Jurkat, Clone E6-1 (cell line): ENCODE results near the gene PARP8. TPM values are rescaled to one million over a fixed set of nuclear protein-coding genes. Genes with fewer than 3 reads are reported as not detected.
"Not testable (repeated sequence)": the region's sequence is repeated elsewhere in the genome, so short reads cannot be mapped to it uniquely, and the experiment has no call there.

Source experiments
- DNase-seq: peaks from one replicate; pipeline ENCODE4 v3.0.0-alpha.2; 2011; ENCODE audit warnings: low read depth, low spot score
- H3K4me3 ChIP-seq: 2 replicates; pipeline ENCODE4 v1.5.1; 2011; ENCODE audit warnings: mild to moderate bottlenecking, low read length, control low read depth, moderate library complexity
- polyA plus RNA-seq: library from polyadenylated mRNA; unstranded; fragments of >200 nt; gene quantifications from one replicate; pipeline ENCODE4 v1.2.1, GENCODE V29; 2012; ENCODE audit warnings: missing spikeins; ENCODE audit not compliant: insufficient read length, insufficient read depth

PARP8 gene
- polyA plus RNA-seq: 12.8 TPM

DNA sequence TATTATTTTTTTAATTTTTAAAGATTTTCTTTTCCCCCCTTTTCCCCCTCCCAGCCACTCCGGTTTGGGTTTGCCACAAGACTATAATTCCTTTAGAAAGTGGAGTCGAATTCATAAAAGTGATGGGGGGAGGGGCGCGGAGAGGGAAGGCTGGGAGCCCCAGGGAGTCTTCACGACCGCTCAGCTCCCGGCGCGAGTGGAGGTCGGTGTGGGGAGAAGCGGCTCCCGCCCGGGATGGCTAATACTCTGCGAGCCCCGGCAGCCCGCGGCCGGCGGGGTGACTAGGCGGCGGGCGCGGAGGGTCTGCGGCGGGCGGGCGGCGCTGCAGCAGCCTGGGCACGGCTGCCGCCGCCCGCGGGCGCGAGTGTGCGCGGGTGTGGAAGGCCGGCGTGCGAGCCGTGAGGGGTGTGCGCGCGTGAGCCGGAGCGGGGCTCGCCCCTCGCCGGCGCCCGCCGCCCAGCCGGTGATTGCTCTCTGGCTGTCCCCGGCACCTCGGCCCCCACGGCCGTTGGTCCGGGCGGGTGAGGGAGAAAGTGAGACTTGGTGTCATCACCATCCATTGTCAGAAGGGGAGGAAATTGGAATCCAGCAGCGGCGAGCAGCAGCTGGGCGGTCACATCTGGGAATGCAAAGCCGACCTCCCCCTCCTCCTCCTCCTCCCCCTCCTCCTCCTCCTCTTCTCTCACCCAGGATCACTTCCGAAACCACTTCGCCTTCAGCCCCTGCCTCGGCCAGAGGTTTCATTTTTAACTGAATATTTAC, at the start of gene PARP8:
PARP8 (plus strand) TSS at position 377 of the 762 bp plus-strand sequence. CDS start 459 bp downstream, outside the sequence.
- DNase-seq: no peak
- peak within 1 kb of the TSS; percentile 82 for H3K4me3 ChIP-seq

DNA sequence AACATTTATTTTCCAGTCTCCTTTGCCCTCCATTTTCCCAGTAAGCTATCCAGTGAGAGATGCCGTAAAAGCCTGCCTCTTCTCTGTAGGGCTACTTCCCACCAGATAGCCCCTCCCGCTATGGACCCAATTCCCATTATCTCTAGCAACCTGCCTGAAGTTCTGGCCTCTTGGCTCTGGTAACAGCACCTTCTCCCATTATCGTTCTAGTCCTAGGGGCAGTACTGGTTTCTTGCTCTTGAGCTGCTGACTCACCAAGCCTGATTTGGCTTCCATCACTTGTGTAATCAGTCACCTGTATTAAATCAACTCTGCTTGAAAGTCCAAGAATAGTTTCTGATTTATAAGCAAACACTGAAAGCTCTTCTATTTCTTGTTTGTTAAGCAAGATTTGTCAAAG, 42.8 kb upstream of the PARP8 start:
- no peak overlapping the region for H3K4me3 ChIP-seq
- no peak for DNase-seq

- peak; percentile 94 for DNase-seq
Observed at GRCh38 chr5:50634866-50635265, 31.6 kb upstream of the PARP8 start.

GRCh38 chr5:50637576-50637975, 28.9 kb upstream of the PARP8 start:
- DNase-seq, H3K4me3 ChIP-seq: not testable (repeated sequence)

More at GRCh38 chr5:50634866-50635265, 31.6 kb upstream of the PARP8 start:
- not testable (repeated sequence) for H3K4me3 ChIP-seq

DNA sequence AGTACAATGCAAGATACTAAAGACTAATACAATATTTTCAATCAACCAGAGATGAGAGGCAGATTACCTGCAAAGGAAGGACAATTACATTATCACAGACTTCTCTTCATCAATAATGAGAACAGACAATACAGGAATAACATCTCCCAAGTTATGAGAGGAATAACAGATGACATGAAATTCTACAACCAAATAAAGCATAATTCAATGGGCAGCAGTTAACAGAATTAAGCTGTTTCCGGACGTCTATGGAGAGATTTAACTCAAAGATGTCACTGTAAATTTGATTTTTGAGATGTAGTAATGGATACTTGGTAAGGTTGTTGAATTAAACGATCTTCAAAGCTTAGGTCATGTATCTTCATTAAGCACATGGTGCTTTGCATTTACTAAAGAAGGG, 19.8 kb upstream of the PARP8 start:
- no peak overlapping the region for H3K4me3 ChIP-seq
- DNase-seq: no peak

DNA sequence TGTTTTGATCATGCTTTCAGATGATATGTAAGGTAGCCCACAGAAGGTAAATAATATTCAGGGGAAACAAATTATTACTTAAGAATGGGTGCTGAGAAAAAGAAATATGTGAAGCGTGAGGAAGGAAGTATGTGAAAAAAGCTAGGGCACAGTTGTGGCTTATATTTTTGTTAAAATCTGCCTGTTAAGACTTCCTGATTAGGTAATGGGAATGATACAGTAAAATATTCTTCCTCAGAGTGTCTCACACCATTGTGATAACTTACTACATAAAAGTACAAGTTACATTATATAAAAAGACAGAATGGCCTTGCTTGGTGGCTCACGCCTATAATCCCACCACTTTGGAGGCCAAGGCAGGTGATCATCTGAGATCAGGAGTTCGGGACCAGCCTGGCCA, 18.7 kb upstream of the PARP8 start:
- DNase-seq: no peak
- H3K4me3 ChIP-seq: no peak overlapping the region

DNA sequence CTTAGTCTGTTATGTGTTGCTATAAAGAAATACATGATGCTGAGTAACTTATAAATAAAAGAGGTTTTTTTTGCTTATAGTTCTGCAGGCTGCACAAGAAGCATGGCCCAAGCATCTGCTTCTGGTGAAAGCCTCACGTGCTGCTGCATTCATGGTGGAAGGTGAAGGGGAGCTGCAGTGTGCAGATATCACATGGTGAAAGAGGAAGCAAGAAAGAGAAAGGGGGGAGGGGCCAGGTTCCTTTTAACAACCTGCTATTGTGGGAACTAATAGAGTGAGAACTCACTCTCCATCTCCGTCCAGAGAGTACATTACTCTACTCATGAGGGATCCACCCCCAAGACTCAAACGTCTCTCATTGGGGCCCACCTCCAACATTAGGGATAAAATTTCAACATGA, 12.5 kb upstream of the PARP8 start:
- no peak overlapping the region for H3K4me3 ChIP-seq
- no peak for DNase-seq

GRCh38 chr5:50655067-50655809, 11.2 kb upstream of the PARP8 start:
- H3K4me3 ChIP-seq: no peak overlapping the region
- DNase-seq: no peak

DNA sequence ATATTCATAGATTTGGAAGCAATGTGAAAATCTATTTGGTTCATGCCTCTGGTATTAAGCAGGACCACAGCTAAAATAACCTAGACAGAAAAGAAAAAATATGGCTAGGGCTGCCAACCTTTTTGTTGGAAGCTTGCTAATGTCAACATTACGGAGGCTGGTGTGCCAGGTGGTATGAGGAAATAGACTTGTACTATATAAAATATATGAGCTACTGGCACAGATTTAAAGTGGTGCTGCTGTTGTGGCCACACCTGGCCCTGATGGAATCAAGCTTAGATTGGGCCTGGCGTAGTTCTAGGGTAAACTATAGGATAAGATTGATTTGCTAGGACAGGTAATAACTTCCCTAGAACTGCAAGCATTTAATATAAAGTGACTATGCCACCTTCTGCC, 10.6 kb upstream of the PARP8 start:
- no peak for DNase-seq

GRCh38 chr5:50657044-50657443, 9.4 kb upstream of the PARP8 start:
- no peak for DNase-seq
- no peak overlapping the region for H3K4me3 ChIP-seq

More for the DNA sequence above, 10.6 kb upstream of the PARP8 start:
- H3K4me3 ChIP-seq: no peak overlapping the region

GRCh38 chr5:50658246-50658645, 8.2 kb upstream of the PARP8 start:
- no peak for DNase-seq
- H3K4me3 ChIP-seq: no peak overlapping the region

DNA sequence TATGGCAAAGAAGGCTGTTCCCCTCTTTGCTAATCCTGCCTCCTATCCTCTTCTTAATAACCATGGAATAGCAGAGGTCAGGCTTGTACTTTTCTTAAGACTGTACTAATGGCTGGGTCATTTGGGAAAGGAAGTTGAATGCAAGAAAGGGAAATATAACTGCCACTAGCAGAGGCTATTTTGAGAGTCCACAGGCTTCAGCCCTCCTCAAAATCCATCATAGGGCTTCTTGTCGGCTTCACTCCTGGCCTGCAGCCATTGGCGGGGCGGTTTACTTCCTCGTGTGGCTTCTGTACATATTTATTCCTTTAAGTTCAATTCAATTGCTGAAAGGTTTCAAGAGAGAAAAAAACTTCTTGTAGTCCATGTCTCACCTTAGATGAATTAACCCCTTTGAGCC, 2.8 kb upstream of the PARP8 start:
- no peak for DNase-seq
- H3K4me3 ChIP-seq: no peak overlapping the region

GRCh38 chr5:50665091-50665490, 1.3 kb upstream of the PARP8 start:
- DNase-seq: no peak
- H3K4me3 ChIP-seq: no peak overlapping the region

GRCh38 chr5:50665761-50666202, 655 bp upstream of the PARP8 start:
- H3K4me3 ChIP-seq: peak overlapping the region; percentile 82
- not testable (repeated sequence) for DNase-seq

DNA sequence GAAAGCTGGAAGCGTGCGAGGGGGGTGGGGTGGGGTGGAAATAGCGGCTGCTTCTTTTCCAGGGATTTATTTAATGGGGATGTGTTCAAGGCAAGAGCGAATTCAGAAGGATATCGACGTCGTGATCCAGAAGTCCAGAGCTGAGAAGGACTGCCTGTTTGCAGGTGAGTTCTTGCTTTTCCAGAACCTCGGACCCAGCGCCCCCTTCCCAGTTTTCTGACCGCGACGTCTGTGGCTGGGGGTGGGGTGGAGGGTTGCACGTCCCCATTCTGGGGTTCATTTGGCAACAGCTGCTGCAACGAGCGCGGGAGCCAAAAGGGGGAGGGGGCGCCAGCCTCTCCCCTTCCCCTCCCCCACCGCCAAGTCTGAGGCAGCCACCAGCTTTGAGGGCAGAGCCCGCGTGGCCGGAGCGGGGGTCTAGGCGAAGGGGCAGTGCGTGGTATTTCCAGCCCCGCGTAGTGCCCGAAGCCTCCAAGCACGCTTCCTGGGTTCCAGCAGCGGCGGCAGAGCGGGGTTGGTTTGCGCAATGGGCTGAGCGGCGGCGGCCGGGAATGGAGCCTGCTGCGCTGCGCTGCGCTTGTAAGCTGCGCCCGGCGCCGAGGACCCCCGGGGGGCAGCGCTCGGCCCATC, 701 bp downstream of the PARP8 start:
- no peak for DNase-seq
- H3K4me3 ChIP-seq: peak overlapping the region; percentile 82

DNA sequence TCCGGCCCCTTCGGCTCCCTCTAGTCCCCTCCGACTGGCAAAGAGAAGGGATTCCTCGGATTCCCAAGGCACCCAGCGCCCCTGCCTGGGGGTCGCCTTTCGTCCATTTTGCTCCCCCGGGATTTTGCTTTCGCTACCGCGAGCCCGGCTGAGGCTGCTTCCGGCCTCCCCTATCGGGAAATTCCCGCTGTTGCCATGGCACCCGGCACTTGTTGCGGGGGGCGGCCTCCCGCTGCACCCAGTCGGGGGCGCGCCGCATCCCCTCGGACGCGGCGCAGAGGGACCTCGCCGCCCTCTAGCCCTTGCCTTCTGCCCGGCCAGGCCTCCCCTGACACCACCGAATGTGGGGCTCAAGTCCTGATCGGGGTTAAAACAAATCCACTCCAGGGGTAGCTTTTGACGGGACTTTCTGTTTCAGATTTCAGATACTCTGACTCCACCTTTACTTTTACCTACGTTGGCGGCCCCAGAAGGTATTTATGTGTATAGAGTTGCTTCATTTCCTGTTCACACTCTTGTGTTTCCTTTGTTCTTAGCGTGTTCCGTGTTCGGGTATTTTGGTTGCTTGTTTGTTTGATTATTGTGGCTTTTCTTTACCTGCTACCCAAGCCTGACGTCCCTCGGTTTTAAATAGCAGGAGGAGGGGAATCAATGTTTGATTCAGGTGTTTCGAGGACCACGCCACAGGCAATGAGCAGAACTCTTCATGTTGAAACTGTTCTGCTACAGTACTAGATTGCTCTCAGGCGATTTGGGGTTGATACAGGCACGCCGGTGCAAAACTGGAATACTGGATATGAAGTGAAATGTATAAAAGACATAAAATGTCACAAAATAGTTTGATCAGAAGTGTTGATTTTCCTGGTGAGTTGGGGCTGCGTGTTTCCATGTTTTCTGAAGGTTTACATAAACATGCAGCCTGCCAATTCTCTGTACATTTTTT, 1.5 kb downstream of the PARP8 start:
- DNase-seq: peak; percentile 60
- peak overlapping the region; percentile 82 for H3K4me3 ChIP-seq

DNA sequence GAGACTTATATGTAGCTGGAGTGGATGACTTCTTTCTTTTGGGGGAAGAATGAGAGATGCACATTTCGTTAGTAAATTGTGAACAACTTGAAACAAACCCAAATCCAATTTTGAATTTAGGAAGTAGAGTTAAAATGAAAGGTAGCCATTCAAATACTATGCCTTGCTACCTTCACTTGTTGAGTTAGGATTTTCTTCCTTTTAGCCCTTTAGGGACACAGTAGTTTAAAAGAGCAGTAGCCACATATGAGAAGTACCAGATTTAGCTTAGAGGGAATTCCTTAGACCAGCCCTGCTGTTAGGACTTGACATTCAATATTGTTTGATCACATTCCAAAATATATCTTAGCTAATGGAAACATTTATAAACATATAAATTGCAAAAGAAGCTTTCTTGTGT, 2.2 kb downstream of the PARP8 start:
- H3K4me3 ChIP-seq: peak overlapping the region; percentile 82

GRCh38 chr5:50672663-50673062, 6.2 kb downstream of the PARP8 start:
- no peak overlapping the region for H3K4me3 ChIP-seq
- DNase-seq: no peak

More for the DNA sequence above, 2.2 kb downstream of the PARP8 start:
- DNase-seq: not testable (repeated sequence)

DNA sequence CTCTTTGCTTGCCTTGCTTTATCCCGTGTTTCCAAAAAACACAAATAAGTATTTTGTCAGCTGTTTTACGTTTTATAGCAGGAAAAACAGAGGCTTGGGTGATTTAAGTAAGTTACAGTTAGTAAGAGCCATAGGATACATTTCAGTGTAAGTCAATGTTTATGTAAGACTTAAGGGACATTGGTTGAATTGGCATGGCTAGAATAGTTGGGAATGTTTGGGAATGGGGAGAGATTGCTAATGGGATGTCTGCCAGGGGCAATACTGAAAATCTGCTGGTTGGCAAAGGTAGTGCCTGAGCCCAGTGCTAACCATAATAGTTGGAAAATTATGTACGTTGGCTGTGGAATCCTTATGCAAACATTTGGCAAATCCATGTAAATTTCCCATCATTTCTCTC, 7.0 kb downstream of the PARP8 start:
- not testable (repeated sequence) for H3K4me3 ChIP-seq

More for the DNA sequence above, 7.0 kb downstream of the PARP8 start:
- DNase-seq: not testable (repeated sequence)
